NK-92 (cell line): Measurements from ENCODE around the gene NPDC1.
"Not testable (repeated sequence)": the region's sequence is repeated elsewhere in the genome, so short reads cannot be mapped to it uniquely, and the experiment has no call there.

Source experiments
- DNase-seq: peaks from one replicate; lab custom pipeline; 2025; ENCODE audit not compliant: unreplicated experiment; lab: John Stamatoyannopoulos, UW

The NPDC1 gene

GRCh38 chr9:137013571-137013940 lies 32.4 kb downstream of the NPDC1 start:
- no peak for DNase-seq

GRCh38 chr9:137012694-137013570 lies 33.0 kb downstream of the NPDC1 start:
- no peak for DNase-seq

- no peak for DNase-seq
Observed at GRCh38 chr9:137011907-137012675, 33.9 kb downstream of the NPDC1 start.

GRCh38 chr9:137011156-137011555 lies 34.8 kb downstream of the NPDC1 start:
- DNase-seq, result no peak

- no peak for DNase-seq
Observed at GRCh38 chr9:137009938-137010732, 35.8 kb downstream of the NPDC1 start.

- no peak for DNase-seq
Observed at GRCh38 chr9:137009217-137009616, 36.8 kb downstream of the NPDC1 start.

GRCh38 chr9:137008312-137008711 lies 37.7 kb downstream of the NPDC1 start:
- DNase-seq, result no peak

GRCh38 chr9:137007816-137008270 lies 38.1 kb downstream of the NPDC1 start:
- no peak for DNase-seq

- DNase-seq, result no peak
Observed at GRCh38 chr9:137007108-137007815, 38.7 kb downstream of the NPDC1 start.

- DNase-seq, result no peak
Observed at GRCh38 chr9:137006116-137007003, 39.6 kb downstream of the NPDC1 start.

GRCh38 chr9:137004285-137004684 lies 41.7 kb downstream of the NPDC1 start:
- DNase-seq, result not testable (repeated sequence)

GRCh38 chr9:137002646-137003041 lies 43.3 kb downstream of the NPDC1 start:
- DNase-seq, result no peak

GRCh38 chr9:137001857-137002645 lies 43.9 kb downstream of the NPDC1 start:
- DNase-seq, result no peak

GRCh38 chr9:137000177-137000930 lies 45.6 kb downstream of the NPDC1 start:
- DNase-seq, result no peak

GRCh38 chr9:136997830-136998234 lies 48.1 kb downstream of the NPDC1 start:
- no peak for DNase-seq

- no peak for DNase-seq
Observed at GRCh38 chr9:136997371-136997770, 48.6 kb downstream of the NPDC1 start.

GRCh38 chr9:136996361-136997292 lies 49.4 kb downstream of the NPDC1 start, which contains the start of gene CLIC3:
TSS of gene CLIC3 (minus strand) at chr9:136996568. CDS start at chr9:136996543, 25 bp downstream.
- DNase-seq, result no peak
